SK-N-SH (cell line): ENCODE measurements around the gene CXCL17. TPM values are rescaled to one million over a fixed set of nuclear protein-coding genes. Genes with fewer than 3 reads are reported as not detected.

Experiments
- CTCF ChIA-PET: fragments of 300-600, 350-600 bp; formaldehyde crosslinking; extraction: SDS; loops from one replicate; lab custom pipeline; 2021; lab: Yijun Ruan, JAX
- POLR2A ChIA-PET: fragments of 350-600 bp; sonication (Branson Sonifier 250); formaldehyde crosslinking; extraction: SDS; loops from one replicate; lab custom pipeline; 2020; ENCODE audit warnings: antibody characterized with exemption, inconsistent platforms; lab: Yijun Ruan, JAX
- DNase-seq: peaks from one replicate; pipeline ENCODE4 v3.0.0; 2012
- H2AFZ ChIP-seq: fragments of 200-600 bp; sonication (generic); 2 replicates; pipeline ENCODE4 v1.8.1; 2016; ENCODE audit warnings: antibody characterized with exemption, mild to moderate bottlenecking, low read depth
- H3F3A ChIP-seq: fragments of 200-600 bp; sonication (generic); replicated peaks from 2 replicates; pipeline ENCODE3; 2016; ENCODE audit warnings: antibody characterized with exemption, mild to moderate bottlenecking; ENCODE audit not compliant: insufficient read depth
- H3K27ac ChIP-seq, 2 experiments: fragments of 200-500 bp in 1 of 2; fragments of 200-600 bp in 1 of 2; sonication (Bioruptor generic) in 1 of 2; sonication (generic), shearing (Covaris generic) in 1 of 2; 2 replicates each; pipeline versions ENCODE4 v1.5.1 to v1.6.1; 2014 to 2016; ENCODE audit warnings: low read depth in 2 of 2, inconsistent platforms in 1 of 2, low read length in 1 of 2, mild to moderate bottlenecking in 1 of 2, mixed read lengths in 1 of 2
- H3K27me3 ChIP-seq: fragments of 200-600 bp; sonication (generic), shearing (Covaris generic); 2 replicates; pipeline ENCODE4 v1.6.1; 2016; ENCODE audit warnings: mixed run types; ENCODE audit not compliant: insufficient read depth
- H3K36me3 ChIP-seq, 2 experiments: fragments of 200-500 bp in 1 of 2; fragments of 200-600 bp in 1 of 2; sonication (Bioruptor generic) in 1 of 2; sonication (generic) in 1 of 2; replicated peaks in 1 of 2; 2 replicates each; pipeline versions ENCODE3 to v1.5.1; 2014 to 2016; ENCODE audit warnings: low read length in 1 of 2, mild to moderate bottlenecking in 1 of 2; ENCODE audit not compliant: insufficient read depth in 2 of 2, control insufficient read depth in 1 of 2
- H3K4me1 ChIP-seq, 2 experiments: fragments of 200-500 bp in 1 of 2; fragments of 200-600 bp in 1 of 2; sonication (Bioruptor generic) in 1 of 2; sonication (generic), shearing (Covaris generic) in 1 of 2; 2 replicates each; pipeline versions ENCODE4 v1.5.1 to v1.6.1; 2014 to 2016; ENCODE audit warnings: low read depth in 1 of 2, low read length in 1 of 2, mixed run types in 1 of 2; ENCODE audit not compliant: insufficient read depth in 2 of 2, control insufficient read depth in 1 of 2
- H3K4me2 ChIP-seq: fragments of 200-600 bp; sonication (generic), shearing (Covaris generic); 2 replicates; pipeline ENCODE4 v1.6.1; 2017; ENCODE audit warnings: mixed run types
- H3K4me3 ChIP-seq, 2 experiments: fragments of 200-500 bp in 1 of 2; fragments of 200-600 bp in 1 of 2; sonication (Bioruptor generic) in 1 of 2; sonication (generic), shearing (Covaris generic) in 1 of 2; 2 replicates each; pipeline versions ENCODE4 v1.5.1 to v1.8.1; 2014 to 2016; ENCODE audit warnings: low read depth in 2 of 2, inconsistent platforms in 1 of 2, low read length in 1 of 2, mild to moderate bottlenecking in 1 of 2, mixed read lengths in 1 of 2, moderate library complexity in 1 of 2
- H3K79me2 ChIP-seq: fragments of 200-600 bp; sonication (generic); 2 replicates; pipeline ENCODE4 v1.8.1; 2017; ENCODE audit warnings: mild to moderate bottlenecking; ENCODE audit not compliant: insufficient read depth
- H3K9ac ChIP-seq: fragments of 200-600 bp; sonication (generic); 2 replicates; pipeline ENCODE4 v1.6.1; 2017; ENCODE audit warnings: mixed run types
- H3K9me2 ChIP-seq: fragments of 200-600 bp; sonication (generic); 2 replicates; pipeline ENCODE4 v1.6.1; 2017; ENCODE audit warnings: mixed run types
- H3K9me3 ChIP-seq: fragments of 200-600 bp; sonication (generic); 2 replicates; pipeline ENCODE4 v1.6.1; 2017; ENCODE audit warnings: mixed run types, mild to moderate bottlenecking, moderate library complexity
- H4K20me1 ChIP-seq: fragments of 200-600 bp; sonication (generic); 2 replicates; pipeline ENCODE4 v1.6.1; 2017; ENCODE audit warnings: mild to moderate bottlenecking, mixed run types; ENCODE audit not compliant: insufficient read depth
- EP300 ChIP-seq, 2 experiments: IDR thresholded peaks; 2 replicates each; pipeline versions ENCODE4 v1.4.0 to v1.6.1; 2012; ENCODE audit warnings: borderline replicate concordance in 1 of 2, low read depth in 1 of 2, low read length in 1 of 2
- EZH2phosphoT487 ChIP-seq: fragments of 200-600 bp; sonication (generic); IDR thresholded peaks from 2 replicates; pipeline ENCODE4 v1.6.1; 2017; ENCODE audit warnings: low read depth, mixed run types, mild to moderate bottlenecking, antibody characterized with exemption, moderate library complexity, borderline replicate concordance
- FOXM1 ChIP-seq: IDR thresholded peaks from 2 replicates; pipeline ENCODE4 v1.4.0; 2012; ENCODE audit warnings: low read depth, mild to moderate bottlenecking
- GABPA ChIP-seq: IDR thresholded peaks from 2 replicates; pipeline ENCODE4 v1.4.0; 2012; ENCODE audit warnings: low read depth, mild to moderate bottlenecking
- JUND ChIP-seq: IDR thresholded peaks from 2 replicates; pipeline ENCODE4 v1.4.0; 2012
- MEF2A ChIP-seq: IDR thresholded peaks from 2 replicates; pipeline ENCODE4 v1.4.0; 2012; ENCODE audit warnings: low read depth, borderline replicate concordance
- MXI1 ChIP-seq: IDR thresholded peaks from 2 replicates; pipeline ENCODE4 v1.6.1; 2012; ENCODE audit warnings: mild to moderate bottlenecking, low read depth, low read length, improper control_type of control experiment
- NFIC ChIP-seq: IDR thresholded peaks from 2 replicates; pipeline ENCODE4 v1.4.0; 2012; ENCODE audit warnings: borderline replicate concordance
- POLR2AphosphoS5 ChIP-seq: IDR thresholded peaks from 2 replicates; pipeline ENCODE4 v1.6.1; 2012; ENCODE audit warnings: low read depth, low read length
- REST ChIP-seq: IDR thresholded peaks from 2 replicates; pipeline ENCODE4 v1.6.1; 2012; ENCODE audit warnings: mild to moderate bottlenecking, low read depth, low read length, moderate library complexity
- SIN3A ChIP-seq: IDR thresholded peaks from 2 replicates; pipeline ENCODE4 v1.6.1; 2012; ENCODE audit warnings: low read depth, mild to moderate bottlenecking, low read length, moderate library complexity, borderline replicate concordance
- SMC3 ChIP-seq: IDR thresholded peaks from 2 replicates; pipeline ENCODE4 v1.6.1; 2012; ENCODE audit warnings: low read depth, low read length, improper control_type of control experiment
- USF2 ChIP-seq: fragments of 150-350 bp; IDR thresholded peaks from 2 replicates; pipeline ENCODE4 v1.6.1; 2017; ENCODE audit warnings: antibody characterized with exemption, low read length, low read depth, borderline replicate concordance
- YY1 ChIP-seq: IDR thresholded peaks from 2 replicates; pipeline ENCODE4 v1.4.0; 2012; ENCODE audit warnings: low read depth, mild to moderate bottlenecking
- WGBS: methylation state at CpG from one replicate; pipeline ENCODE4 v1.1.6; 2017; ENCODE audit warnings: low lambda C conversion rate; 5-methylcytosine and 5-hydroxymethylcytosine counted together
- polyA plus RNA-seq, 3 experiments: library from polyadenylated mRNA; depleted of rRNA; stranded (reverse); fragments of >200 nt; gene quantifications; 2 replicates each; pipeline ENCODE4 v1.2.3, GENCODE V29; 2012
- TF ChIP-seq, protein P1 (sequence below): IDR thresholded peaks from 2 replicates; pipeline ENCODE4 v1.4.0; 2012; ENCODE audit warnings: low read depth, borderline replicate concordance
- TF ChIP-seq, protein P2 (sequence below): IDR thresholded peaks from 2 replicates; pipeline ENCODE4; 2012

CXCL17 gene
- polyA plus RNA-seq, 1 of the 3 experiments (the other 2 are of a cell fraction), result not detected

GRCh38 chr19:42487798-42488178 is 45.0 kb upstream of the CXCL17 start:
- no peak overlapping the region for H2AFZ ChIP-seq
- 73% methylated on average over 3 of the region's 3 CpGs for WGBS
- H3K9me3 ChIP-seq, result no peaks in the 10 kb centered on the region
- no peak overlapping the region for H3K4me2 ChIP-seq
- TF ChIP-seq FOXM1 (no peak), REST (no peak), USF2 (no peak), EZH2phosphoT487 (no peak), POLR2AphosphoS5 (no peak), YY1 (no peak), EP300 (IDR thresholded peaks at IDR 0.05; ENCODE audit: borderline replicate concordance in 1 of 2, low read depth in 1 of 2, low read length in 1 of 2) (no peak), GABPA (no peak), MXI1 (no peak), MEF2A (no peak), NFIC (no peak), SMC3 (no peak), SIN3A (no peak), JUND (no peak)
- TF ChIP-seq, protein P1, sequence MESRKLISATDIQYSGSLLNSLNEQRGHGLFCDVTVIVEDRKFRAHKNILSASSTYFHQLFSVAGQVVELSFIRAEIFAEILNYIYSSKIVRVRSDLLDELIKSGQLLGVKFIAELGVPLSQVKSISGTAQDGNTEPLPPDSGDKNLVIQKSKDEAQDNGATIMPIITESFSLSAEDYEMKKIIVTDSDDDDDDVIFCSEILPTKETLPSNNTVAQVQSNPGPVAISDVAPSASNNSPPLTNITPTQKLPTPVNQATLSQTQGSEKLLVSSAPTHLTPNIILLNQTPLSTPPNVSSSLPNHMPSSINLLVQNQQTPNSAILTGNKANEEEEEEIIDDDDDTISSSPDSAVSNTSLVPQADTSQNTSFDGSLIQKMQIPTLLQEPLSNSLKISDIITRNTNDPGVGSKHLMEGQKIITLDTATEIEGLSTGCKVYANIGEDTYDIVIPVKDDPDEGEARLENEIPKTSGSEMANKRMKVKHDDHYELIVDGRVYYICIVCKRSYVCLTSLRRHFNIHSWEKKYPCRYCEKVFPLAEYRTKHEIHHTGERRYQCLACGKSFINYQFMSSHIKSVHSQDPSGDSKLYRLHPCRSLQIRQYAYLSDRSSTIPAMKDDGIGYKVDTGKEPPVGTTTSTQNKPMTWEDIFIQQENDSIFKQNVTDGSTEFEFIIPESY, result no peak
- TF ChIP-seq, protein P2, sequence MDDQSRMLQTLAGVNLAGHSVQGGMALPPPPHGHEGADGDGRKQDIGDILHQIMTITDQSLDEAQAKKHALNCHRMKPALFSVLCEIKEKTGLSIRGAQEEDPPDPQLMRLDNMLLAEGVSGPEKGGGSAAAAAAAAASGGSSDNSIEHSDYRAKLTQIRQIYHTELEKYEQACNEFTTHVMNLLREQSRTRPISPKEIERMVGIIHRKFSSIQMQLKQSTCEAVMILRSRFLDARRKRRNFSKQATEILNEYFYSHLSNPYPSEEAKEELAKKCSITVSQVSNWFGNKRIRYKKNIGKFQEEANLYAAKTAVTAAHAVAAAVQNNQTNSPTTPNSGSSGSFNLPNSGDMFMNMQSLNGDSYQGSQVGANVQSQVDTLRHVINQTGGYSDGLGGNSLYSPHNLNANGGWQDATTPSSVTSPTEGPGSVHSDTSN, result no peak
- DNase-seq, result no peak
- H3K4me3 ChIP-seq, result no peak overlapping the region
- no peaks in the 10 kb centered on the region for H3K36me3 ChIP-seq
- ChIA-PET CTCF (interaction anchor here (1.2 to 1.6 kb wide), 2 partner anchors 10 to 44 kb away, joined by 4 read pairs; no protein-coding TSS in a partner anchor), POLR2A (no interaction called here)
- H3K27me3 ChIP-seq, result no peaks in the 10 kb centered on the region
- H3K9ac ChIP-seq, result no peak overlapping the region
- H3K27ac ChIP-seq, result no peak overlapping the region
- no peaks in the 10 kb centered on the region for H3K79me2 ChIP-seq
- H3K4me1 ChIP-seq, result no peaks in the 10 kb centered on the region
- H4K20me1 ChIP-seq, result no peaks in the 10 kb centered on the region
- H3K9me2 ChIP-seq, result no peaks in the 10 kb centered on the region
- H3F3A ChIP-seq, result no peaks in the 10 kb centered on the region
